Measurements from ENCODE around the gene KRTAP4-5. TPM values are rescaled to one million over a fixed set of nuclear protein-coding genes. Genes with fewer than 3 reads are reported as not detected.
"Not testable (repeated sequence)": the region's sequence is repeated elsewhere in the genome, so short reads cannot be mapped to it uniquely, and the experiment has no call there.

Gene KRTAP4-5
- polyA plus RNA-seq, 1 donor (not counting 4 experiments of a cell fraction or from before 2014, with no cell fraction given) = not detected

DNA sequence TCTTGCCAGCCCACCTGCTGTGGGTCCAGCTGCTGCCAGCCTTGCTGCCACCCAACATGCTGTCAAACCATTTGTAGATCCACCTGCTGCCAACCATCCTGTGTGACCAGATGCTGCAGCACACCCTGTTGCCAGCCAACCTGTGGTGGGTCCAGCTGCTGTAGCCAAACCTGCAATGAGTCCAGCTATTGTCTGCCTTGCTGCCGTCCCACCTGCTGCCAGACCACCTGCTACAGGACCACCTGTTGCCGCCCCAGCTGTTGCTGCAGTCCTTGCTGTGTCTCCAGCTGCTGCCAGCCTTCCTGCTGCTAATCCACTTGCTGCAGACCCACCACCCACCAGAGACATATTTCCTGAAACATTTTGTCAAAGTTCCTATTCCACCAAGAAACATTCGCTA is 40.7 kb upstream of the KRTAP4-5 start:
- DNase-seq (ENCODE audit: low read depth, low spot score) = no peak
- no peaks in the 10 kb centered on the region for H4K20me1 ChIP-seq (ENCODE audit: control insufficient read depth, extremely low read depth, insufficient read depth, low read length)
- H3K27ac ChIP-seq (ENCODE audit: control insufficient read depth, insufficient read depth, low read length) = no peak overlapping the region
- H3K27me3 ChIP-seq (ENCODE audit: control insufficient read depth, extremely low read depth, insufficient read depth, low read length) = no peaks in the 10 kb centered on the region
- H2AFZ ChIP-seq (ENCODE audit: control insufficient read depth, low read length) = no peak overlapping the region
- no peak overlapping the region for H3K9ac ChIP-seq (ENCODE audit: control insufficient read depth, extremely low read depth, insufficient read depth, low read length)
- H3K4me2 ChIP-seq (ENCODE audit: control insufficient read depth, extremely low read depth, insufficient read depth, low read depth, low read length) = no peak overlapping the region
- no peaks in the 10 kb centered on the region for H3K9me3 ChIP-seq (ENCODE audit: control insufficient read depth, low read depth, low read length)
- dilution Hi-C loops (cut with MboI; ENCODE audit: extremely low pct_ligation_motif_present, low sequenced_read_pairs) = no loop called here
- H3K79me2 ChIP-seq (ENCODE audit: control insufficient read depth, insufficient read depth, low read length) = no peaks in the 10 kb centered on the region
- no peaks in the 10 kb centered on the region for H3K36me3 ChIP-seq (ENCODE audit: control insufficient read depth in 2 of 2, extremely low read depth in 1 of 2, insufficient read depth in 2 of 2, low read length in 2 of 2)
- no peak for FAIRE-seq
- no peak for TF ChIP-seq EZH2 (IDR thresholded peaks at IDR 0.05; ENCODE audit: low read length)
- no peak overlapping the region for H3K4me3 ChIP-seq (ENCODE audit: control insufficient read depth in 2 of 3, extremely low read depth in 1 of 3, insufficient read depth in 2 of 3, low read depth in 1 of 3, low read length in 3 of 3)
- no peaks in the 10 kb centered on the region for H3K4me1 ChIP-seq (ENCODE audit: control insufficient read depth, extremely low read depth, insufficient read depth, low read length)
- H3K9me1 ChIP-seq (ENCODE audit: control insufficient read depth, extremely low read depth, insufficient read depth, low read length) = no peaks in the 10 kb centered on the region

- H3K9me1 ChIP-seq (ENCODE audit: control insufficient read depth, extremely low read depth, insufficient read depth, low read length); H3K27me3 ChIP-seq (ENCODE audit: control insufficient read depth, extremely low read depth, insufficient read depth, low read length); H3K9ac ChIP-seq (ENCODE audit: control insufficient read depth, extremely low read depth, insufficient read depth, low read length); H3K4me1 ChIP-seq (ENCODE audit: control insufficient read depth, extremely low read depth, insufficient read depth, low read length); H3K4me3 ChIP-seq (ENCODE audit: control insufficient read depth in 2 of 3, extremely low read depth in 1 of 3, insufficient read depth in 2 of 3, low read depth in 1 of 3, low read length in 3 of 3); H3K36me3 ChIP-seq (ENCODE audit: control insufficient read depth in 2 of 2, extremely low read depth in 1 of 2, insufficient read depth in 2 of 2, low read length in 2 of 2); H3K79me2 ChIP-seq (ENCODE audit: control insufficient read depth, insufficient read depth, low read length); H4K20me1 ChIP-seq (ENCODE audit: control insufficient read depth, extremely low read depth, insufficient read depth, low read length); dilution Hi-C loops (cut with MboI; ENCODE audit: extremely low pct_ligation_motif_present, low sequenced_read_pairs); DNase-seq (ENCODE audit: low read depth, low spot score); H3K4me2 ChIP-seq (ENCODE audit: control insufficient read depth, extremely low read depth, insufficient read depth, low read depth, low read length); H3K9me3 ChIP-seq (ENCODE audit: control insufficient read depth, low read depth, low read length); H3K27ac ChIP-seq (ENCODE audit: control insufficient read depth, insufficient read depth, low read length); FAIRE-seq; H2AFZ ChIP-seq (ENCODE audit: control insufficient read depth, low read length): not testable (repeated sequence)
Measured at GRCh38 chr17:41189837-41190318, 40.3 kb upstream of the KRTAP4-5 start, which contains the start of gene KRTAP9-1. Gene KRTAP9-1, plus strand, starts transcription at chr17:41189887. Its CDS starts 0 bp downstream, at chr17:41189887.

GRCh38 chr17:41186872-41187271 is 37.2 kb upstream of the KRTAP4-5 start:
- FAIRE-seq = no peak
- TF ChIP-seq, protein P1, sequence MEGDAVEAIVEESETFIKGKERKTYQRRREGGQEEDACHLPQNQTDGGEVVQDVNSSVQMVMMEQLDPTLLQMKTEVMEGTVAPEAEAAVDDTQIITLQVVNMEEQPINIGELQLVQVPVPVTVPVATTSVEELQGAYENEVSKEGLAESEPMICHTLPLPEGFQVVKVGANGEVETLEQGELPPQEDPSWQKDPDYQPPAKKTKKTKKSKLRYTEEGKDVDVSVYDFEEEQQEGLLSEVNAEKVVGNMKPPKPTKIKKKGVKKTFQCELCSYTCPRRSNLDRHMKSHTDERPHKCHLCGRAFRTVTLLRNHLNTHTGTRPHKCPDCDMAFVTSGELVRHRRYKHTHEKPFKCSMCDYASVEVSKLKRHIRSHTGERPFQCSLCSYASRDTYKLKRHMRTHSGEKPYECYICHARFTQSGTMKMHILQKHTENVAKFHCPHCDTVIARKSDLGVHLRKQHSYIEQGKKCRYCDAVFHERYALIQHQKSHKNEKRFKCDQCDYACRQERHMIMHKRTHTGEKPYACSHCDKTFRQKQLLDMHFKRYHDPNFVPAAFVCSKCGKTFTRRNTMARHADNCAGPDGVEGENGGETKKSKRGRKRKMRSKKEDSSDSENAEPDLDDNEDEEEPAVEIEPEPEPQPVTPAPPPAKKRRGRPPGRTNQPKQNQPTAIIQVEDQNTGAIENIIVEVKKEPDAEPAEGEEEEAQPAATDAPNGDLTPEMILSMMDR (optimal IDR thresholded peaks at IDR 0.05 in 1 of 3, IDR thresholded peaks at IDR 0.05 in 1 of 3, conservative IDR thresholded peaks at IDR 0.05 in 1 of 3; ENCODE audit: extremely low read depth in 1 of 3, insufficient read depth in 2 of 3, low read length in 3 of 3) = no peak
- TF ChIP-seq EZH2 (IDR thresholded peaks at IDR 0.05; ENCODE audit: low read length) = no peak
- H4K20me1 ChIP-seq (ENCODE audit: control insufficient read depth, extremely low read depth, insufficient read depth, low read length) = no peaks in the 10 kb centered on the region
- H3K27ac ChIP-seq (ENCODE audit: control insufficient read depth, insufficient read depth, low read length) = no peak overlapping the region
- no peaks in the 10 kb centered on the region for H3K9me3 ChIP-seq (ENCODE audit: control insufficient read depth, low read depth, low read length)
- no peak overlapping the region for H2AFZ ChIP-seq (ENCODE audit: control insufficient read depth, low read length)
- H3K9ac ChIP-seq (ENCODE audit: control insufficient read depth, extremely low read depth, insufficient read depth, low read length) = no peak overlapping the region
- H3K4me3 ChIP-seq (ENCODE audit: control insufficient read depth in 2 of 3, extremely low read depth in 1 of 3, insufficient read depth in 2 of 3, low read depth in 1 of 3, low read length in 3 of 3) = no peak overlapping the region
- DNase-seq (ENCODE audit: low read depth, low spot score) = no peak
- H3K27me3 ChIP-seq (ENCODE audit: control insufficient read depth, extremely low read depth, insufficient read depth, low read length) = no peaks in the 10 kb centered on the region
- H3K79me2 ChIP-seq (ENCODE audit: control insufficient read depth, insufficient read depth, low read length) = no peaks in the 10 kb centered on the region
- no peaks in the 10 kb centered on the region for H3K36me3 ChIP-seq (ENCODE audit: control insufficient read depth in 2 of 2, extremely low read depth in 1 of 2, insufficient read depth in 2 of 2, low read length in 2 of 2)
- no peaks in the 10 kb centered on the region for H3K4me1 ChIP-seq (ENCODE audit: control insufficient read depth, extremely low read depth, insufficient read depth, low read length)
- no peaks in the 10 kb centered on the region for H3K9me1 ChIP-seq (ENCODE audit: control insufficient read depth, extremely low read depth, insufficient read depth, low read length)
- dilution Hi-C loops (cut with MboI; ENCODE audit: extremely low pct_ligation_motif_present, low sequenced_read_pairs) = no loop called here
- H3K4me2 ChIP-seq (ENCODE audit: control insufficient read depth, extremely low read depth, insufficient read depth, low read depth, low read length) = no peak overlapping the region
